Fibroblast of lung (primary cell): ENCODE results near the gene SPINT2. TPM values are rescaled to one million over a fixed set of nuclear protein-coding genes. Genes with fewer than 3 reads are reported as not detected.

ENCODE experiments used
- DNase-seq, 2 donors: peaks; one replicate each; pipeline versions ENCODE4 v3.0.0 to v3.0.0-alpha.2; 2010; ENCODE audit warnings: low read depth in 2 of 2
- H2AFZ ChIP-seq: 2 replicates; pipeline ENCODE4 v1.5.1; 2012; ENCODE audit warnings: low read length, control low read depth, inconsistent platforms
- H3K27ac ChIP-seq: 2 replicates; pipeline ENCODE4 v1.5.1; 2011; ENCODE audit warnings: low read length, control low read depth; ENCODE audit not compliant: insufficient read depth
- H3K27me3 ChIP-seq: 2 replicates; pipeline ENCODE4 v1.5.1; 2011; ENCODE audit warnings: mild to moderate bottlenecking, low read length; ENCODE audit not compliant: control insufficient read depth, insufficient read depth
- H3K36me3 ChIP-seq: 2 replicates; pipeline ENCODE4 v1.5.1; 2011; ENCODE audit warnings: low read length; ENCODE audit not compliant: control insufficient read depth, insufficient read depth
- H3K4me1 ChIP-seq: 2 replicates; pipeline ENCODE4 v1.5.1; 2011; ENCODE audit warnings: low read length; ENCODE audit not compliant: control insufficient read depth, insufficient read depth; ENCODE audit errors: extremely low read depth
- H3K4me2 ChIP-seq: 2 replicates; pipeline ENCODE4 v1.5.1; 2011; ENCODE audit warnings: low read length, control low read depth; ENCODE audit not compliant: insufficient read depth; ENCODE audit errors: extremely low read depth
- H3K4me3 ChIP-seq, 4 experiments: fragments of 200-600 bp in 1 of 4; sonication (generic) in 1 of 4; replicated peaks in 1 of 4; 2 replicates each; pipeline ENCODE4 v1.5.1; 2011 to 2016; ENCODE audit warnings: low read length in 4 of 4, low read depth in 3 of 4, mild to moderate bottlenecking in 3 of 4, control low read depth in 2 of 4, inconsistent platforms in 1 of 4, mixed read lengths in 1 of 4; ENCODE audit not compliant: insufficient read depth in 1 of 4; ENCODE audit errors: control extremely low read depth in 1 of 4
- H3K79me2 ChIP-seq: 2 replicates; pipeline ENCODE4 v1.5.1; 2012; ENCODE audit warnings: mild to moderate bottlenecking, low read length, inconsistent platforms; ENCODE audit not compliant: control insufficient read depth, insufficient read depth
- H3K9ac ChIP-seq: 2 replicates; pipeline ENCODE4 v1.5.1; 2011; ENCODE audit warnings: mild to moderate bottlenecking, low read length, control low read depth; ENCODE audit not compliant: insufficient read depth
- H3K9me3 ChIP-seq: 2 replicates; pipeline ENCODE4 v1.5.1; 2012; ENCODE audit warnings: low read depth, low read length; ENCODE audit not compliant: control insufficient read depth, insufficient read depth
- H4K20me1 ChIP-seq: 2 replicates; pipeline ENCODE4 v1.5.1; 2011; ENCODE audit warnings: low read length; ENCODE audit not compliant: control insufficient read depth, insufficient read depth; ENCODE audit errors: extremely low read depth
- EZH2 ChIP-seq: IDR thresholded peaks from 2 replicates; pipeline ENCODE4 v1.5.1; 2012; ENCODE audit warnings: low read length, control low read depth, mild to moderate bottlenecking; ENCODE audit errors: missing control alignments
- polyA plus RNA-seq, 2 donors: library from polyadenylated mRNA; depleted of rRNA in 1 of 2; stranded (reverse) in 1 of 2; unstranded in 1 of 2; fragments of >200 nt; gene quantifications; 2 replicates each; pipeline ENCODE4 v1.2.1, GENCODE V29; 2011 to 2012; ENCODE audit warnings: missing spikeins in 1 of 2
- total RNA-seq: library from RNA; depleted of rRNA; stranded (reverse); fragments of >200 nt; gene quantifications from 2 replicates; pipeline ENCODE4 v1.2.1, GENCODE V29; 2014
- TF ChIP-seq, protein P1 (sequence below), 2 donors: IDR thresholded peaks in 1 of 2; conservative IDR thresholded peaks in 1 of 2; 1 replicate in 1 of 2; 2 replicates in 1 of 2; pipeline ENCODE4 v1.5.1; 2011 to 2012; ENCODE audit warnings: low read length in 2 of 2, control low read depth in 1 of 2, inconsistent platforms in 1 of 2, low read depth in 1 of 2, mild to moderate bottlenecking in 1 of 2

Gene SPINT2
- total and polyA plus RNA-seq, 2 donors (not counting 1 experiment from before 2014, with no cell fraction given), result 4.5 to 4.6 TPM

DNA sequence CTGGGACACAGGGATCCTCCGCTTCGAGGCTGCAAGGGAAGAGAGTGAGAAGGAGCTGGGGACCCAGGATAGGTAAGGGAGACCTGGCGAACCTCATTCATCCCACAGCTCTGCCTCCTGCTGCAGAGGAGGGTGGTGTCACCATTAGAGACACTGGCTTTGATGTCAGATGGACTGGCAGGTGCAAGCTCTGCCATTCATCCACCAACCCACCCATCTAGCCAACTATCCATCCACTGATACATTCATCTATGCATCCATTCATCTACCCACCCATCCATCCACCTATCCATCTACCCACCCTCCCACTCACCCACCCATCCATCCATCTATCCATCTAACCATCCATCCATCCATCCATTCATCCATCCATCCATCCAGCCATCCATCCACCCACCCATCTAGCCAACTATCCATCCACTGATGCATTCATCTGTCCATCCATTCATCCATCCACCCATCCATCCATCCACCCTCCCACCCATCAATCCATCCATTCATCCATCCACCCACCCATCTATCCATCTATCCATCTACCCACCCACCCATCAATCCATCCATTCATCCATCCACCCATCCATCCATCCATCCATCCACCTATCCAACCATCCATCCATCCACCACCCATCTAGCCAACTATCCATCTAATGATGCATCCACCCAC lies 45.4 kb downstream of the SPINT2 start:
- Histone ChIP-seq H4K20me1 (no peaks in the 10 kb centered on the region), H3K27ac (no peak overlapping the region), H3K4me2 (no peak overlapping the region), H3K79me2 (peaks cover 16% of the 10 kb centered on the region), H3K36me3 (peaks cover 17% of the 10 kb centered on the region), H3K27me3 (no peaks in the 10 kb centered on the region), H3K9ac (no peak overlapping the region), H3K4me3 (no peak overlapping the region), H3K4me1 (no peaks in the 10 kb centered on the region), H2AFZ (no peak overlapping the region), H3K9me3 (no peaks in the 10 kb centered on the region)
- TF ChIP-seq EZH2, result no peak
- TF ChIP-seq, protein P1, sequence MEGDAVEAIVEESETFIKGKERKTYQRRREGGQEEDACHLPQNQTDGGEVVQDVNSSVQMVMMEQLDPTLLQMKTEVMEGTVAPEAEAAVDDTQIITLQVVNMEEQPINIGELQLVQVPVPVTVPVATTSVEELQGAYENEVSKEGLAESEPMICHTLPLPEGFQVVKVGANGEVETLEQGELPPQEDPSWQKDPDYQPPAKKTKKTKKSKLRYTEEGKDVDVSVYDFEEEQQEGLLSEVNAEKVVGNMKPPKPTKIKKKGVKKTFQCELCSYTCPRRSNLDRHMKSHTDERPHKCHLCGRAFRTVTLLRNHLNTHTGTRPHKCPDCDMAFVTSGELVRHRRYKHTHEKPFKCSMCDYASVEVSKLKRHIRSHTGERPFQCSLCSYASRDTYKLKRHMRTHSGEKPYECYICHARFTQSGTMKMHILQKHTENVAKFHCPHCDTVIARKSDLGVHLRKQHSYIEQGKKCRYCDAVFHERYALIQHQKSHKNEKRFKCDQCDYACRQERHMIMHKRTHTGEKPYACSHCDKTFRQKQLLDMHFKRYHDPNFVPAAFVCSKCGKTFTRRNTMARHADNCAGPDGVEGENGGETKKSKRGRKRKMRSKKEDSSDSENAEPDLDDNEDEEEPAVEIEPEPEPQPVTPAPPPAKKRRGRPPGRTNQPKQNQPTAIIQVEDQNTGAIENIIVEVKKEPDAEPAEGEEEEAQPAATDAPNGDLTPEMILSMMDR (conservative IDR thresholded peaks at IDR 0.05 in 1 of 2, IDR thresholded peaks at IDR 0.05 in 1 of 2; ENCODE audit: low read depth in 1 of 2, low read length in 2 of 2), result no peak
- no peak for DNase-seq

DNA sequence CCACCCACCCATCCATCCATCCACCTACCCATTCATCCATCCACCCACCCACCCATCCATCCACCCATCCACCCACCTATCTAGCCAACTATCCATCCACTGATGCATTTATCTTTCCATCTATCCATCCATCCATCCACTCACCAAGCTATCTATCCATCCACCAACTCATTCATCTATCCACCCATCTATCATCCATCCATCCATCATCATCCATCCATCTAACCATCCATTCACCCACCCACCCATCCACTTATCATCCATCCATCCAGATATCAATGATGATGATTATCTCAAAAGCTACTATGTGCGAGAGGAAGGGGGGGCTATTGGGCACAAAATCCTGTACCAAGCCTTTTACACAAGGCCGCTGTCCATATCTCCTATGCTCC lies 45.9 kb downstream of the SPINT2 start:
- Histone ChIP-seq H3K9me3 (no peaks in the 10 kb centered on the region), H3K9ac (no peak overlapping the region), H3K4me1 (no peaks in the 10 kb centered on the region), H3K36me3 (peaks cover 13% of the 10 kb centered on the region), H3K79me2 (peaks cover 19% of the 10 kb centered on the region), H2AFZ (no peak overlapping the region), H3K4me2 (no peak overlapping the region), H3K4me3 (no peak overlapping the region), H4K20me1 (no peaks in the 10 kb centered on the region), H3K27ac (no peak overlapping the region), H3K27me3 (no peaks in the 10 kb centered on the region)
- no peak for DNase-seq
- TF ChIP-seq, protein P1 (conservative IDR thresholded peaks at IDR 0.05 in 1 of 2, IDR thresholded peaks at IDR 0.05 in 1 of 2; ENCODE audit: low read depth in 1 of 2, low read length in 2 of 2), result no peak
- no peak for TF ChIP-seq EZH2

DNA sequence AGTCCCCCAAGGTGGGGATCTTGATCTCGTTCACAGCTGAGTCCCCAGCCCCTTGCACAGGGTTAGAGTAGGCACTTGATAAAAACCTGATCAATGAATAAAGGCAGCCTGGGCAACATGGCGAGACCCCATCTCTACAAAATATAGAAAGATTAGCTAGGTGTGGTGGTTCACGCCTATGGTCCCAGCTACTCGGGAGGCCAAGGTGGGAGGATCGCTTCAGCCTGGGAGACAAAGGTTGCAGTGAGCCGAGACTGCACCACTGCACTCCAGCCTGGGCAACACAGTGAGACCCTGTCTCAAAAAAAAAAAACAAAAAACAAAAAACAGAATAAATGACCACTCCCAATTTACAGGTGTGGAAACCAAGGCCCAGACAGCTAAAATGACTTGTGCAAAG lies 46.6 kb downstream of the SPINT2 start:
- Histone ChIP-seq H3K9me3 (no peaks in the 10 kb centered on the region), H3K4me1 (no peaks in the 10 kb centered on the region), H3K27me3 (no peaks in the 10 kb centered on the region), H3K9ac (no peak overlapping the region), H3K4me2 (no peak overlapping the region), H2AFZ (no peak overlapping the region), H3K36me3 (peaks cover 12% of the 10 kb centered on the region), H3K79me2 (peaks cover 19% of the 10 kb centered on the region), H3K27ac (no peak overlapping the region), H3K4me3 (no peak overlapping the region), H4K20me1 (no peaks in the 10 kb centered on the region)
- no peak for TF ChIP-seq EZH2
- TF ChIP-seq, protein P1 (conservative IDR thresholded peaks at IDR 0.05 in 1 of 2, IDR thresholded peaks at IDR 0.05 in 1 of 2; ENCODE audit: low read depth in 1 of 2, low read length in 2 of 2), result no peak
- DNase-seq, result no peak
